Globus pallidus (tissue), 1 donor: ENCODE results near the gene APOL4.
"Not testable (repeated sequence)": the region's sequence is repeated elsewhere in the genome, so short reads cannot be mapped to it uniquely, and the experiment has no call there.

Experiments used
- DNase-seq: peaks from one replicate; pipeline ENCODE4 v3.0.0-alpha.2; 2015; ENCODE audit warnings: low spot score

The APOL4 gene

DNA sequence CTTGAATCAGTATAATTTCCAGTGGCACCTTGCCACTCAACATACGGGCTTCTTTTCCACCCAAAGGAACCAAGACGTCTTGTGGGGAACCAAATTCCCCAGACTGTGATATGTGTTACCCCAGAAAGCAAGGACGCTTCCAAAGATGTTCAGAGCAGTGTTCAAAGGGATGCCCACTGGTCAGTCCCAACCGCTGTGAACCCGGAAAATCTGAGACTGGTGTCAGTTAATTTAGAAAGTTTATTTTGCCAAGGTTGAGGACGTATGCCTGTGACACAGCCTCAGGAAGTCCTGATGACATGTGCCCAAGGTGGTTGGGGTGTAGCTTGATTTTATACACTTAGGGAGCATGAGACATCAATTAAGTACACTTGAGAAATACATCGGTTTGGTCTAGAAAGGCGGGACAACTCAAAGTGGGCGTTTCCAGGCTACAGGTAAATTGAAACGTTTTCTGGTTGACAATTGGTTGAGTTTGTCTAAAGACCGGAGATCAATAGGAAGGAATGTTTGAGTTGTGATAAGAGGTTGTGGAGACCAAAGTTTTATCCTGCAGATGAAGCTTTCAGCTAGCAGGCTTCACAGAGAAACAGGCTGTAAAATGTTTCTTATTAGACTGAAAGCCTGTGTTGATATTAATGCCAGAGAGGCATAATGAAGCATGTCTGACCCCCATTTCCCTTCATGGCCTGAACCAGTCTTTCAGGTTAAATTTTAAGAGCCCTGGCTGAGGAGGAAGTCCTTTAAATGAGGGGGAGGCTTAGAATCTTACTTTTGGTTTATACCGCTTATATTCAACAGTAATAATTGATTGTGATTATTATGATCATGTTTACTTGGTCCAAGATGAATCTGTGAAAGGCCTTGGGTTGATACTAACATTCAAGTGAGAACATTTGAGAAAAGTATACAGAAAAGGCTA lies 47.8 kb downstream of the APOL4 start:
- no peak for DNase-seq

DNA sequence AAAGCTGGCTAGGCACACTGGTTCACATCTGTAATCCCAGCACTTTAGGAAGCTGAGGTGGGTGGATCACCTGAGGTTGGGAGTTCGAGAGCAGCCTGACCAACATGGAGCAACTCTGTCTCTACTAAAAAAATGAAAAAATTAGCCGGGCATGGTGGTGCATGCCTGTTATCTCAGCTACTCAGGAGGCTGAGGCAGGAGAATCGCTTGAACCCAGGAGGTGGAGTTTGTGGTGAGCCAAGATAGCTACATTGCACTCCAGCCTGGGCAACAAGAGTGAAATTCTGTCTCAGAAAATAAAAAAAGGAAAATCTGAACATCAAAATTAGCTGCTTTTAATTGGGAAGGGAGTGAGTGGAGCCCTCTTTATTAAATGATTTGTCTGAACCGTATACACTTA lies 48.8 kb downstream of the APOL4 start:
- DNase-seq = not testable (repeated sequence)

DNA sequence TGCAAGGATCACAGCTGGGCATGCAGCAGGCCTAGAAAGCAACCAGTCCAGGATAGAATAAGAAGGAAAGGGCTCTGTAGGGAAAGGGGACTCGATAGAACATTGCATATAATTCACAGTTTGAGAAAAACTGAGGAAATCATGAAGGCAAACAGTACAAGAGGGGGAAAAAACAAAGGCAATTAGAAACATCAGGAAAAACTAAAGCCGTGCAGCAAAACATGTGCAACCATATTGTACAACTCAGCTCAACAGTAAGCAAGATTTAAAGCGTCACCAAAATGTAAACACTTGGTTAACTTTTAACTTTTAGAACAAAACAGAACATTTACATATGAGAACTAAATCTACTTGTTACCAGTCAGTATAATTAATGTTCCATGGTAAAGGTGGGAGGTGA lies 49.5 kb downstream of the APOL4 start:
- DNase-seq = no peak

DNA sequence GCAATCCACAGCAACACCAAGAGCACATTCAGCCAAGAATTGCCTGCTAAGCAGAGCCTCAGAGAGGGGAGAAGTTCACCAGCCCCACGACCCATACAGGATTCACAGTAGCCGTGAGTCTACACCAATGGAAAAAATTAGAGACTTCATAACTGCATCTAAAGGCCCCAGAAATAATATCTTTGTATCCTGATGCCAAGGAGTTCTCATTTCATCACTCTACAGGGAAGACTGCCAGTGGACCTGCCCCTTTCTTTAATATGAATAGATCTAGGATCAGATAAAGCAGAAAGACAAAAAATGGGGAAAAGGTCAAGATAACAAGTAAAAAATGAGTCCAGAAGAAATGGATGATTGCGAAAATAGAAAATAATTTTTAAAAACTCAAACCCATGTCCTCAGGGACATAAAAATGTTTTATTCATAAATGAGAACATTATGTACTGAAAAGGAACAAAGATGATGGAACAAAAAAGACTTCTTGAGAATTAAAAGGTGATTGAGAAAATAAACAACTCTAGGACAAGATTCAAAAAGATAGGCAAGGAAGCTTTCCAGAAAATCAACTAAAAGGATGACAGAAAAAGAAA lies 50.5 kb downstream of the APOL4 start:
- DNase-seq = no peak

DNA sequence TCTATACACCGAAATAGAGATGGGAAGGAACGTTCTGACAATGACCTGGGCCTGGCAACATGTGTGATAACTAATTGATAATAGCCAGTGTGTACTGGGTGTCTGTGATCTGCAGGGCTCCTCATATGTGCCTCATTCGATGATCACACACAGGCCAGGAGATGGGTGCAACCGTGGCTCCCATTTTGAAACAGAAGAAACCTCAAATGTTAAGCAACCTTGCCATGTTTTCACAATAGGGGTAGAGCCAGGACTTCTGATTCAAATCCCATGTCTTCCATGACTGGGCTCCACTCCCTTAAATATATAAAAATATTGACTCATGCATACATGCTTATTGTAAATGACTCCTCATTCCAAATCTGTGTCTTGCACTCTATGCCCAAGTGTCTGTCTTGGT lies 52.2 kb downstream of the APOL4 start:
- no peak for DNase-seq

DNA sequence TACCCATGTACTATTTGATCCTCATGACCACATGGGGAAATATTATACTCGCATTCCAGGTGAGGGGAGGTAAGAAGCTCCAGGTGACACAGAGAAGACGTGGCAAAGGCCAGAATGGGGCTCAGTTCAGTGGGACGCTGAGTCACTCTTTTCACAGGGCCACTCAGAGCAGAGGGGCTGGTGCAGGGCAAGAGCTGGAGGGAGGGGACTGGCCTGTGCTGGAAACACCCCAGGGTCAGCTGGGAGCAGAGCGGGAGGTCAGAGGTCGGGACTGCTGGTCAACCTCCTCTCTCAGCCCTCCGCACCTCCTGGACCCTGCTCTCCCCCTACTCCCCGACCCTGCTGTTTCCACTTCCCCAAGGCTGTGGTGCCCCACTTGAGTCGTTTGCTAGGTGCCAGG lies 53.2 kb downstream of the APOL4 start:
- no peak for DNase-seq

DNA sequence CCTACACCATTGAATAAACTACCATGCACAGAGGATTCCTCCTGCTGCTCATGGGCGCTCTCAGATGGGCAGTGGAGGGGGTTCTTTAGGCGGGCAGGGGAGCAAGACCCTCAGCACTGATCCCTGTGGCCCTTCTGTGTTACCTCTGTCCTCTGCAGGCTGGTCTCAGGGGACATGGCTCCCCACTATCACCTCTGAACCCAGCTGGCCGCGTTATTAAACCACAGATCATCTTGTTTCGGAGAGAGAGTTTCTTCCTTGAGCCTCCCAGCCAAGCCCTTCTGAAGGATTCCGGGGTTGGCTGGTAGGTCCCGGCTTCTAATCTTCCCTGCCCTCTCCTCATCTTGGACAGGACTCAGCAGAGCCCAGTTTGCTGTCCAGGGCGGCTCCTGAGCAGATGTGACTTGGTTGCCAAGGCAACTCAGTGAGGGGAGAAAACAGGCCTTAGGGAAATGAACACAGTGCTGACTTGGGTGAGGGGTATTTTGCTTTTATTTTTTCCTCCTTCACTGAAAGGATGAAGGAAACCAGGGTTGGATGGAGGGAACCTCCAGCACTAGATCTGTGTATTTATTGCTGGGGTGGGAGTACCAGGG lies 54.3 kb downstream of the APOL4 start:
- DNase-seq = no peak

DNA sequence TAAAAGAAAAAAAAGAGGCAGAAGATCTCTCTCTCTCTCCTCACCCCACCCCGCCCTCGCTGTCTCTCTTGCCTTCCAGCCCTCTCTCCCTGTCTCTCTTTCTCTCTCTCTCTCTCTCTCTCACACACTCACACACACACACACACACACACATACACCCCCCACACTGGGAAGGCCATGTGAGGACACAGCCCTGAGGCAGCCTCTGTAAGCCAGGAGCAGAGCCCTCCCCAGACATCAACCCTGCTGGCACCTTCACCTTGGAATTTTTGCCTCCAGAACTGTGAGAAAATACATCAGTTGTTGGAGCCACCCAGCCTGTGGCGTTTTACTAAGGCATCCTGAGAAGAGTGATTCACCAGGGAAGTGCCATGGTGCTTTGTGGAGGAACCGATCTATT lies 55.7 kb downstream of the APOL4 start:
- no peak for DNase-seq

DNA sequence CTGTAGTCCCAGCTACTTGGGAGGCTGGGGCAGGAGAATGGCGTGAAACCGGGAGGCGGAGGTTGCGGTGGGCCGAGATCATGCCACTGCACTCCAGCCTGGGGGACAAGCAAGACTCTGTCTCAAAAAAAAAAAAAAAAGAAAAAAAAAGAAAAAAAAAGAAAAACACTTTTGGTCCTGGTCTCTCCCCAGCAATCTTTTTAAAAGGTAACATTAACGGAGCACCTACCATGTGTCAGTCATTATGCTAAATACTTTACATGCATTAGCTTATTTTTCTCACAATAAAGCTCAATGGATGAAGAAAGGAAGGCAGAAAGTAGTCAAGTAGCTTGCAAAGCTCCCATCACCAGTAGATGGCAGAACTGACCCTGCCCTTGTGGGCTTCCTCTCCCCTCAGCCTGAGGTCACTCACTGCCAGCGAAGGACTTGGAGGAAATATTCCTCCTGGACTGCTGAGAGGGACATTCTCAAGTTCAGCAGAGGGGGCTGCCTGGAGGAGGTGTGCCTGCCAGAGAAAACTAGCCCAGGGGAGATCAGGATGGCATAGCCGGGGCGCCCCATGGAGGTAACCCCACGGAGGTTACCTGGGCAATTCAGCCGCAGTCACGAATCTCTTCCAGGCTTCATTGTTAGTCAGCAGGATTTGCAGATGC lies 56.6 kb downstream of the APOL4 start:
- peak; percentile 72 for DNase-seq

DNA sequence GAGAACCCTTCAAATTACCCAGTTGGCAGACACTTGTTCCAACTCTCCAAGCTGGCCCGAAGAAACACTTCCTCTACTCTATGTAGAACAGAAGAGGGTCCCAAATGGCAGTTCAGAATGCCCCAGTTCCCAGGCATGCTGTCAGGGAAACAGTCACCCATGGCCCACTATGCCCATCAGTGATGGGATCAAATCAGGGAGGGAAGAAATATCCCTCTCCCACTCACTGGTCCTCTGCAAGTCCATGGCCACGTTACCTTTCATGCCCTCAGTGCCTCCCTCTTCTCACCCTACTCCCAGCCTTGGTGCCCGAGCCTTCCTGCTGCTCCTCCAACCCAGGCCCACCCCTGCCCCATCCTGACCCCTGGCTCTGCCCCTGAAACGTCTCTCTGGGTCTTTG lies 57.7 kb downstream of the APOL4 start:
- DNase-seq = no peak

DNA sequence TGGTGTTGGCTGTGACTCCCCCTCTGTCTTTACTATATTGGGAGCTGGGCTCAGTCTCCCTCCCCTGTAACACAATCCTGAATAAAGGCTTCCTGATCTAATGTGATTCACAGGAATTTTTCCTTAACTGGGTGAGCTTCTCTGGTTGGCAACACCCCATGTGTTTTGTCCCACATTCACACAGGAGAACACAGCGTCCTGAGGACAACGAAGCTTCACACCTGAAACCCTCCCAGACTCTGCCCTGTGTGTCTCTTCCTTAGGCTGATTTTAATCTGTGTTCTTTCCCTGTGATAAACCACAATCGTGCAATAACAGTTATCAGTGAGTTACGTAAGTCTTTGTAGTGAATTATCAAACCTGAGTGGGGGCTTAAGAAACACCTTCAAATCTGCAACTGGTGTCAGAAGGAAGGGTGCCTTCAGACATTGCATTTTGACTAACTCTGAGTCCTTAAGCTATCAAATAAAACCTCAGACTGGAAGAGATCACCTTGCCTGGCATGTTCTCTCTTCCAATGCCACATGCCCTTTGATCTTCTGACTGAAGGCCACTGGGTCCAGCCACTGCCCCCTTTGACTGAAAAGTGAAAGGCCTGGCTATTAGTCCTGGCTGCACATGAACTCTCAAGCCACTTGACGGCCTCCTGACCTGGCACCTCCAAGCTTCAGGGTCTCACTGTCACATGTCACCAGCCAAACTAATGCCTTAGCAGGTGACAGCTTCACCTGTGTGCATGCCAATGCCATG lies 58.4 kb downstream of the APOL4 start:
- DNase-seq = no peak

DNA sequence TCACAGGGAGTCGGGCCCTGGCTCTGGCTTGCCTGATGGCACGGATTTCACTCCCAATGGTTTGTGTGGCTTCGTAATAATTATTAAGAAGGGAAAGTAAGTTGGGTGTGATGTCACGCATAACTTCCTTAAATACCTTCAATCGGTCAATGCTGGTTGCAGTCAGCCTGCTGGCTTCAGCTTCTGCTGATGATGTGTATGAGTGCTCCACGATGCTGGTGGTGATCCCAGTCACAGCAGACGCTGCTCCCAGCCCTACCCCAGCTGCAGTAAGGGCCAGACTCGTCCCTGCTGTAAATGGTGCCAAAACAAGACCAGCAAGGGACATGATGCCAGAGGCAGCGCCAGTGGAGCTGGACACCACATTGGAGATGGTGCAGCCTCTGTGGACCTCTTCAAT lies 60.1 kb downstream of the APOL4 start:
- DNase-seq = no peak
